Transverse colon (tissue), 4 donors: ENCODE results near the gene STK11. TPM values are rescaled to one million over a fixed set of nuclear protein-coding genes. Genes with fewer than 3 reads are reported as not detected.
A peak's percentile ranks its signal among the peaks of the same experiment; 100 is the strongest.

Experiments
- DNase-seq: peaks from one replicate; pipeline ENCODE4 v3.0.0-alpha.2; 2019
- H3K27ac ChIP-seq, 4 donors: fragments of 200-600 bp; sonication (generic); 2 replicates each; pipeline ENCODE4 v1.5.1; 2016 to 2018; ENCODE audit warnings: inconsistent platforms in 4 of 4
- H3K27me3 ChIP-seq: fragments of 200-600 bp; sonication (generic); 2 replicates; pipeline ENCODE4 v1.5.1; 2017; ENCODE audit warnings: inconsistent platforms
- H3K36me3 ChIP-seq, 4 donors: fragments of 200-600 bp; sonication (generic); 2 replicates each; pipeline ENCODE4 v1.5.1; 2017 to 2019; ENCODE audit warnings: inconsistent platforms in 4 of 4
- H3K4me1 ChIP-seq, 4 donors: fragments of 200-600 bp; sonication (generic); 2 replicates each; pipeline ENCODE4 v1.5.1; 2017 to 2020; ENCODE audit warnings: inconsistent platforms in 4 of 4
- H3K4me3 ChIP-seq, 4 donors: fragments of 200-600 bp; sonication (generic); 1 replicate in 1 of 4; 2 replicates in 3 of 4; pipeline versions ENCODE4 v1.5.1 to v1.6.1; 2017 to 2019; ENCODE audit warnings: inconsistent platforms in 4 of 4
- H3K9me3 ChIP-seq, 2 donors: fragments of 200-600 bp; sonication (generic); 2 replicates each; pipeline ENCODE4 v1.5.1; 2017 to 2019; ENCODE audit warnings: inconsistent platforms in 2 of 2
- EP300 ChIP-seq: sonication (generic); formaldehyde crosslinking; IDR thresholded peaks from one replicate; pipeline ENCODE4 v1.6.1; 2017; ENCODE audit warnings: antibody characterized with exemption, low read depth
- POLR2A ChIP-seq: fragments of 450-650 bp; IDR thresholded peaks from one replicate; pipeline ENCODE4 v1.6.1; 2016; ENCODE audit warnings: antibody characterized with exemption, mild to moderate bottlenecking, moderate library complexity
- POLR2AphosphoS5 ChIP-seq, 3 donors: sonication (generic); formaldehyde crosslinking; IDR thresholded peaks; one replicate each; pipeline ENCODE4 v1.6.1; 2016; ENCODE audit warnings: antibody characterized with exemption in 3 of 3
- WGBS, 2 donors: methylation state at CpG; one replicate each; pipeline ENCODE4 v1.1.5; 2018; ENCODE audit warnings: low coverage in 1 of 2; 5-methylcytosine and 5-hydroxymethylcytosine counted together
- in situ Hi-C, 4 donors: fragments of 200-750 bp; cut with MboI; loops; one replicate each; pipeline versions ENCODE4 v1.15.0 to v1.15.1; 2017; ENCODE audit warnings: low sequenced_read_pairs in 3 of 4, low pct_ligation_motif_present in 1 of 4, low pct_unique_long_range_greater_than_20kb in 1 of 4
- intact Hi-C: fragments of 100-400 bp; cut with DNase I; formaldehyde crosslinking; loops from one replicate; pipeline ENCODE4 v1.15.1; 2023; ENCODE audit warnings: low total_unique reads
- total RNA-seq, 4 donors: library from RNA; depleted of rRNA; stranded (reverse); fragments of >200 nt; gene quantifications; one replicate each; pipeline ENCODE4 v1.1.0, GENCODE V29; 2016
- TF ChIP-seq, protein P1 (sequence below), 5 experiments: fragments of 200-600 bp in 3 of 5; fragments of 450-650 bp in 2 of 5; sonication (generic) in 3 of 5; IDR thresholded peaks; 1 replicate in 2 of 5; 2 replicates in 3 of 5; pipeline ENCODE4 v1.5.1; 2016 to 2017; ENCODE audit warnings: antibody characterized with exemption in 5 of 5, inconsistent platforms in 3 of 5, mild to moderate bottlenecking in 2 of 5, moderate library complexity in 1 of 5

The STK11 gene
- total RNA-seq, 4 donors from 2014 or later: 93.7 to 152 (median 103) TPM

DNA sequence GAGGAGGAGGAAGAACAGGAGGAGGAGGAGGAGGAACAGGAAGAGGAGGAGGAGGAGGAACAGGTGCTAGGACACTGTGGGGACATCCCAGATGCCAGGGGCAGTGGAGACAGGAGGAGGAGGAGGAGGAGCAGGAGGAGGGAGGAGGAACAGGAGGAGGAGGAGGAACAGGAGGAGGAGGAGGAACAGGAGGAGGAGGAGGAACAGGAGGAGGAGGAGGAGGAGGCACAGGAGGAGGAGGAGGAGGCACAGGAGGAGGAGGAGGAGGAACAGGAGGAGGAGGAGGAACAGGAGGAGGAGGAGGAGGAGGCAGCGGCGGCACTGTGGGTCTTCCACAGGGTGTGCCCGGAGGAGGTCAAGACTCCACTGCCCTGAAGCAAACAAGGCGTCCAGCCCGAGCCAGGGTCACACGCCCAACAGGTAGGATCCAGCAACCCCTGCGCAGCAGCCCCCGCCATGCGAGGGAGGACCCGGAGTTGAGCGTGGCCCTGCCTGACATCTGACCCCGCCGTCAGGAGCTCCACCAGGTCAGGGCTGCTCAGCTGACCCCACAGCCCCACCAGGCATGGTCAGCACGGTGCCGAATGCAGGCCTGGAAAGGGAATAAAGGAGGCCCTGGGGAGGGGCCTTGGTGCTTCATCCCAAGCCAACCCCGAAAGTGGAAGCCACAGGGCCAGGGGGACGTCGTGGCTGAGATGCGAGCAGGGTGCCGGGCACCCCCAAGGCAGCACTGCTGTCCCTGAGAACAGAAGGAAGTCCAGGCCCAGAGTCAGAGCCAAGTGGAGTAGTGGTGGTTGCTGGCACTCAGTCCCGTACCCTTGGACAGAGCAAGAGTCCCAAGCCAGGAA lies 40.7 kb upstream of the STK11 start:
- DNase-seq: no peak
- Histone ChIP-seq H3K4me1 (peaks cover 8 to 29% (median 16%) of the 10 kb centered on the region in 4 donors), H3K4me3 (no peak overlapping the region), H3K9me3 (no peaks in the 10 kb centered on the region), H3K36me3 (no peaks in the 10 kb centered on the region), H3K27me3 (no peaks in the 10 kb centered on the region), H3K27ac (no peak overlapping the region)
- TF ChIP-seq, protein P1, sequence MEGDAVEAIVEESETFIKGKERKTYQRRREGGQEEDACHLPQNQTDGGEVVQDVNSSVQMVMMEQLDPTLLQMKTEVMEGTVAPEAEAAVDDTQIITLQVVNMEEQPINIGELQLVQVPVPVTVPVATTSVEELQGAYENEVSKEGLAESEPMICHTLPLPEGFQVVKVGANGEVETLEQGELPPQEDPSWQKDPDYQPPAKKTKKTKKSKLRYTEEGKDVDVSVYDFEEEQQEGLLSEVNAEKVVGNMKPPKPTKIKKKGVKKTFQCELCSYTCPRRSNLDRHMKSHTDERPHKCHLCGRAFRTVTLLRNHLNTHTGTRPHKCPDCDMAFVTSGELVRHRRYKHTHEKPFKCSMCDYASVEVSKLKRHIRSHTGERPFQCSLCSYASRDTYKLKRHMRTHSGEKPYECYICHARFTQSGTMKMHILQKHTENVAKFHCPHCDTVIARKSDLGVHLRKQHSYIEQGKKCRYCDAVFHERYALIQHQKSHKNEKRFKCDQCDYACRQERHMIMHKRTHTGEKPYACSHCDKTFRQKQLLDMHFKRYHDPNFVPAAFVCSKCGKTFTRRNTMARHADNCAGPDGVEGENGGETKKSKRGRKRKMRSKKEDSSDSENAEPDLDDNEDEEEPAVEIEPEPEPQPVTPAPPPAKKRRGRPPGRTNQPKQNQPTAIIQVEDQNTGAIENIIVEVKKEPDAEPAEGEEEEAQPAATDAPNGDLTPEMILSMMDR (IDR thresholded peaks at IDR 0.05): no peak
- TF ChIP-seq POLR2AphosphoS5 (IDR thresholded peaks at IDR 0.05) (no peak), POLR2A (no peak), EP300 (no peak)
- 83% methylated on average over 21 of the region's 21 CpGs; no CpG with 5 or more reads in 1 of the 2 donors for WGBS, 2 donors
- in situ Hi-C loops (no loop called here), intact Hi-C loops (no loop called here)

DNA sequence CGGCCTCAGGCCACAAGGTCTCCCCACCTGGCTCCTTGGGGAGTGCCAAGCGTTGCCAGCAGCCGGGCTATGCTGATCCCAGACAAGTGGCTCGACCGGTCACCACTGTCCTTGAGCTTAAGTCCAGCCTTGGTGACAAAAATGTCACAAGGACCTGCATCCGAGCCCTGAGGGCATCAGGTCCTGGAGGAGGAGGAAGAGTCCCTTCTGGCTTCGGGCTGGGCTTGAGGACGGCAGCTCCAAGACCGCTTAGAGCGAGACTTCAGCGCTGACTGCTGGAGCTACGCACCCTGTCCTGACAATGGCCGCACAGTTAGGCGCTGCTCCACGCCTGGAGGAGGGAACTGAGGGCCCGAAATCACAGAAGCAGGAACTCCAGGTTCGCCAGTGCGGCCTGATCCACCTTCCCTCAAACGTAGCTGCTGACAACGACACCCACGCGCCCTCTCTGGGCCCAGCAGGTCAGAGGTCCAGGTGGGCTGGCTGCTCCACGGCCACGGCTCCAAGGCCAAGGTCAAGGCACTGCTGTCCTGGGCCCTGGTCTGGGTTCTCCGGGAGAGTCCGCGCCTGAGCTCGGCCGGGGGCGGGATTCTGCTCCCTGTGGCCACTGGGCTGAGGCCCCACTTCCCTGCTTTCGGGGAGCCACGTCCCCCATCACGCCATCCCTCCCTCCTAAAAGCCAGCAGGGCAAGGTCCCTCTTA lies 38.6 kb upstream of the STK11 start:
- H3K4me3 ChIP-seq: no peak overlapping the region
- WGBS, 2 donors: 91 to 93% methylated on average over 3 to 24 of the region's 33 CpGs
- TF ChIP-seq, protein P1 (IDR thresholded peaks at IDR 0.05): no peak
- no peak for TF ChIP-seq POLR2AphosphoS5 (IDR thresholded peaks at IDR 0.05)
- no peak for TF ChIP-seq EP300
- no peak for TF ChIP-seq POLR2A
- intact Hi-C loops (no loop called here), in situ Hi-C loops (no loop called here)
- H3K27me3 ChIP-seq: no peaks in the 10 kb centered on the region
- no peaks in the 10 kb centered on the region for H3K9me3 ChIP-seq
- peak overlapping the region in 1 of 4 donors; percentile 78 for H3K27ac ChIP-seq
- H3K36me3 ChIP-seq: no peaks in the 10 kb centered on the region
- peaks cover 12 to 35% (median 22%) of the 10 kb centered on the region in 4 donors for H3K4me1 ChIP-seq
- DNase-seq: no peak

DNA sequence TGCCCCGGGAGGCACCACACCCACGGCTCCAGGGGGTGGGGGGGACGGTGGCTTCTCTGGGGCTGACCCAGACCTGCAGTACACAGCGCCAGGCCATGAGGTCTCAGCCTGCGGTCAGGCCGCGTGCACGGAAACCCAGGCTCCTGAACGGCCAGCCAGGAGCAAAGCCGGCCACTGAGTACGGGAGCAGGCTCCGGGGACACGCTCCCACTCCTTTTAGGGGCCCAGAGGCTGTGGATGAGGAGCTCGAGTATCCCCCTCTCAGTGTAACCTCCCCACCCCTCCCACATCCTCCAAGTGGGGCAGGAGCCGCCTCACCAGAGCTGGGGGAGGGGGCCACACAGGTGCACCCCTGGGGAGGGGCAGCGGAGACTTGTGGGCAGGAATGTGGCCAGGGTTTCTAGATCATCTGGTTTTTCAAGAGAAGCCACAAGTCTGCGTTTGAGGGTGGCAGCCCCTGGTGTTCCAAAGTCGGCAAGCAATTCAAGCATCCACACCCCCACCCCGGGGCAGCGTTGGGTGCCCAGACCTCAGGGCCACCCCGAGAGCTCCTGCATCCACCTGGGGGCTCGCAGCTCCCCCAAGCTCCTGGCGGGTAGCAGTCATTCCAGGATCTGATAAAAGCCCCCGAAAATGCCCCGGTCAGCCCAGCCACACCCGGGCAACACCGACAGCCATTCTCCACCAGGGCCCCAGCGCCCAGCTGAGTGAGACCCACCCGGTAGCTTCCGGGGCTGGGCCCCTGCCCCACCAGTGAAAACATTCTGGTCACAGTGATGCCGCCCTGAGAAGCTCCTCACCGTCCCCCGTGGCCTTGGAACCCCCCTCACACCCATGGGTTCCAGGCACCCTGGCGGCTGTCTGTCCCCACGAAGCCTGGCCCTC lies 37.6 kb upstream of the STK11 start:
- intact Hi-C loops (no loop called here), in situ Hi-C loops (no loop called here)
- Histone ChIP-seq H3K27ac (peak overlapping the region; percentile 75 to 93 (median 77)), H3K4me1 (peaks cover 12 to 42% (median 30%) of the 10 kb centered on the region in 4 donors), H3K27me3 (no peaks in the 10 kb centered on the region), H3K36me3 (no peaks in the 10 kb centered on the region), H3K9me3 (no peaks in the 10 kb centered on the region), H3K4me3 (peak overlapping the region in 2 of 4 donors; percentile 3 to 15)
- DNase-seq: no peak
- WGBS, 2 donors: 82% methylated on average over 30 of the region's 35 CpGs; no CpG with 5 or more reads in 1 of the 2 donors
- TF ChIP-seq POLR2AphosphoS5 (IDR thresholded peaks at IDR 0.05): no peak
- TF ChIP-seq, protein P1 (IDR thresholded peaks at IDR 0.05): no peak
- no peak for TF ChIP-seq POLR2A
- TF ChIP-seq EP300: no peak
